ENCODE data around the gene TSPAN18. TPM values are rescaled to one million over a fixed set of nuclear protein-coding genes. Genes with fewer than 3 reads are reported as not detected.

Gene TSPAN18
- total and polyA plus RNA-seq, 2 of the 8 experiments (the other 6 are each of a cell fraction or from before 2014, with no cell fraction given) = 5.2 to 10.2 TPM

- TF ChIP-seq CHD7 (IDR thresholded peaks at IDR 0.05; ENCODE audit: insufficient replicate concordance, low read length) (no peak), MAFK (IDR thresholded peaks at IDR 0.05; ENCODE audit: low read depth, low read length) (no peak), TCF12 (IDR thresholded peaks at IDR 0.05; ENCODE audit: low read depth, low read length) (no peak), NRF1 (IDR thresholded peaks at IDR 0.05; ENCODE audit: low read depth, low read length) (no peak), SAP30 (IDR thresholded peaks at IDR 0.05; ENCODE audit: insufficient read depth, insufficient replicate concordance, low read length) (no peak), MAX (IDR thresholded peaks at IDR 0.05) (peak; percentile 71), CBX5 (IDR thresholded peaks at IDR 0.05; ENCODE audit: low read depth, low read length) (no peak), POLR2A (IDR thresholded peaks at IDR 0.05; ENCODE audit: control extremely low read depth in 1 of 2, low read depth in 2 of 2, low read length in 2 of 2) (no peak), EZH2 (IDR thresholded peaks at IDR 0.05; ENCODE audit: low read depth, low read length, severe bottlenecking) (no peak), BACH1 (IDR thresholded peaks at IDR 0.05; ENCODE audit: low read length) (peak; percentile 70; the same call in 1 of the 2 replicates), YY1 (IDR thresholded peaks at IDR 0.05; ENCODE audit: low read depth, low read length) (peak; percentile 26; the same call in 1 of the 2 replicates)
Measured at GRCh38 chr11:44893846-44894617, 167.3 kb downstream of the TSPAN18 start (continued).
